Neural crest cell (in vitro differentiated cells): ENCODE results near the gene PPP1R1A. TPM values are rescaled to one million over a fixed set of nuclear protein-coding genes. Genes with fewer than 3 reads are reported as not detected.

Source experiments
- DNase-seq: peaks from one replicate; pipeline ENCODE4 v3.0.0; 2021; ENCODE audit warnings: low read depth, mixed read lengths, low spot score
- H3K27ac Mint-ChIP-seq: one replicate; pipeline ENCODE4 v1.8.0; 2021; ENCODE audit warnings: mild to moderate bottlenecking, mixed read lengths; ENCODE audit not compliant: unreplicated experiment
- H3K27me3 Mint-ChIP-seq: 2 replicates; pipeline ENCODE4 v1.8.0; 2021; ENCODE audit warnings: low read depth, mild to moderate bottlenecking, mixed read lengths
- H3K36me3 Mint-ChIP-seq: 2 replicates; pipeline ENCODE4 v1.8.0; 2021; ENCODE audit warnings: low read depth, mild to moderate bottlenecking, mixed read lengths
- H3K4me1 Mint-ChIP-seq: 2 replicates; pipeline ENCODE4 v1.8.0; 2021; ENCODE audit warnings: mixed read lengths
- H3K4me3 Mint-ChIP-seq: one replicate; pipeline ENCODE4 v1.8.0; 2021; ENCODE audit warnings: mild to moderate bottlenecking, mixed read lengths
- H3K9me3 Mint-ChIP-seq: 2 replicates; pipeline ENCODE4 v1.8.0; 2021; ENCODE audit warnings: mixed read lengths
- total RNA-seq: library from RNA; stranded (reverse); gene quantifications from 2 replicates; pipeline ENCODE4 v1.2.1, GENCODE V29; 2021
- TF ChIP-seq, protein P1 (sequence below): fragments of 200-600 bp; sonication (generic); conservative IDR thresholded peaks from 2 replicates; pipeline ENCODE4 v1.5.0; 2021; ENCODE audit warnings: antibody characterized with exemption, mild to moderate bottlenecking

Gene PPP1R1A
- total RNA-seq, 1 donor from 2014 or later, result 10.3 TPM

DNA sequence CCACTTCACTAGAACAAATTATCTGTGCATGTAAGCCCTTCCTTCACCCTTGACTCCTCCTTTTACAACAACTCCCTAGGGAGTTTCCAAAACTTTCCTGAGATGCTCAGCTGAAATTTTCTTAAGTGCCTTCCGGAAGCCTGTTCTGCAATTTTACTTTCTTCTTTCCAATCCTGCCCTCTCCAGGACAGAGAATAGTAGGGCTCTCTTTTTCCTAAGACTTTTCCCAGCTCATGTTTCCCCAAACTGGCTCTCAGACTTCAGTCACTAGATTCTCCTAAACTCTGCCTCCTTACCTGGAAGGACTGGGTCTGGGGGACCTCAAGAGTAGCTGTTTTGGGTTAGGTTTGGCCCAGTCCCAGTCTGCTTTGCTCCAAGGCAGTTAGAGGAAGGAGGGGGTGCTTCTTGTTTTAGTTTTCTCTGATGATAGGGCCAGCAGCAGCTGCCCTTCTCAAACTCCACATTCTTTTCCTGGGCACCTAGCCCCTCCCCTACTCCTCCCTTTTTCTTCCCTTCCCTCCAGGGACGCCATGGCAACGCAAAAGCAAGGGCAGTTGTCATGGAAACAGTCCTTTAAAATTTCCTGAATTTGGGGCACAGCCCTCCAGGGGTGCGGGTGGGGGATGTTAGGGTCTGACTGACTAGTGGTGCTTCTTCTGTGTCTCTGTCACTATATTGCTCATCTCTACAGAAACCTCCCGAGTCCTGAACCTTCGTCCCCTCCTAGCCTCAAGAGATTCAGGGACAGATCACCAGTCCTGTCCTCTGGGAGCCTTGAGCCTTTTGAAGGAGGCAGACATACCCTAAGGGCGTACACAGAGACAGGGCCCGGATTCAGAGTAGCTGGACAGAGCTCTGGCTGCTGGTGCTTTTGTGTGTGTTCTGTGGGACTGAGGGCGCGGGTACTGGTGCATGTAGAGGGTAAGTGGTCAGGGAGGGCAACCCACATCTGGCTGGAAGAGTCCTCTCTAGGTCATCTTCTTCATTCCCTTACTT is 17.0 kb downstream of the PPP1R1A start:
- TF ChIP-seq, protein P1, sequence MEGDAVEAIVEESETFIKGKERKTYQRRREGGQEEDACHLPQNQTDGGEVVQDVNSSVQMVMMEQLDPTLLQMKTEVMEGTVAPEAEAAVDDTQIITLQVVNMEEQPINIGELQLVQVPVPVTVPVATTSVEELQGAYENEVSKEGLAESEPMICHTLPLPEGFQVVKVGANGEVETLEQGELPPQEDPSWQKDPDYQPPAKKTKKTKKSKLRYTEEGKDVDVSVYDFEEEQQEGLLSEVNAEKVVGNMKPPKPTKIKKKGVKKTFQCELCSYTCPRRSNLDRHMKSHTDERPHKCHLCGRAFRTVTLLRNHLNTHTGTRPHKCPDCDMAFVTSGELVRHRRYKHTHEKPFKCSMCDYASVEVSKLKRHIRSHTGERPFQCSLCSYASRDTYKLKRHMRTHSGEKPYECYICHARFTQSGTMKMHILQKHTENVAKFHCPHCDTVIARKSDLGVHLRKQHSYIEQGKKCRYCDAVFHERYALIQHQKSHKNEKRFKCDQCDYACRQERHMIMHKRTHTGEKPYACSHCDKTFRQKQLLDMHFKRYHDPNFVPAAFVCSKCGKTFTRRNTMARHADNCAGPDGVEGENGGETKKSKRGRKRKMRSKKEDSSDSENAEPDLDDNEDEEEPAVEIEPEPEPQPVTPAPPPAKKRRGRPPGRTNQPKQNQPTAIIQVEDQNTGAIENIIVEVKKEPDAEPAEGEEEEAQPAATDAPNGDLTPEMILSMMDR, result no peak
- peak overlapping the region; percentile 23 for H3K4me3 Mint-ChIP-seq
- no peaks in the 10 kb centered on the region for H3K36me3 Mint-ChIP-seq
- no peak for DNase-seq
- H3K27ac Mint-ChIP-seq, result peak overlapping the region; percentile 53
- no peaks in the 10 kb centered on the region for H3K9me3 Mint-ChIP-seq
- no peaks in the 10 kb centered on the region for H3K27me3 Mint-ChIP-seq
- peaks cover 35% of the 10 kb centered on the region for H3K4me1 Mint-ChIP-seq

GRCh38 chr12:54569995-54570528 is 18.4 kb downstream of the PPP1R1A start:
- Mint-ChIP-seq H3K9me3 (no peaks in the 10 kb centered on the region), H3K36me3 (no peaks in the 10 kb centered on the region), H3K27me3 (no peaks in the 10 kb centered on the region), H3K27ac (no peak overlapping the region), H3K4me3 (no peak overlapping the region), H3K4me1 (peaks cover 50% of the 10 kb centered on the region)
- TF ChIP-seq, protein P1, result no peak
- no peak for DNase-seq

- Mint-ChIP-seq H3K4me3 (no peak overlapping the region), H3K27ac (no peak overlapping the region), H3K27me3 (no peaks in the 10 kb centered on the region), H3K36me3 (no peaks in the 10 kb centered on the region), H3K4me1 (peaks cover 55% of the 10 kb centered on the region), H3K9me3 (no peaks in the 10 kb centered on the region)
- no peak for DNase-seq
- TF ChIP-seq, protein P1, result no peak
Measured at GRCh38 chr12:54569072-54569471, 19.4 kb downstream of the PPP1R1A start.

- H3K27ac Mint-ChIP-seq, result peak overlapping the region; percentile 90
- TF ChIP-seq, protein P1, result no peak
Measured at GRCh38 chr12:54566792-54567191, 21.7 kb downstream of the PPP1R1A start.

DNA sequence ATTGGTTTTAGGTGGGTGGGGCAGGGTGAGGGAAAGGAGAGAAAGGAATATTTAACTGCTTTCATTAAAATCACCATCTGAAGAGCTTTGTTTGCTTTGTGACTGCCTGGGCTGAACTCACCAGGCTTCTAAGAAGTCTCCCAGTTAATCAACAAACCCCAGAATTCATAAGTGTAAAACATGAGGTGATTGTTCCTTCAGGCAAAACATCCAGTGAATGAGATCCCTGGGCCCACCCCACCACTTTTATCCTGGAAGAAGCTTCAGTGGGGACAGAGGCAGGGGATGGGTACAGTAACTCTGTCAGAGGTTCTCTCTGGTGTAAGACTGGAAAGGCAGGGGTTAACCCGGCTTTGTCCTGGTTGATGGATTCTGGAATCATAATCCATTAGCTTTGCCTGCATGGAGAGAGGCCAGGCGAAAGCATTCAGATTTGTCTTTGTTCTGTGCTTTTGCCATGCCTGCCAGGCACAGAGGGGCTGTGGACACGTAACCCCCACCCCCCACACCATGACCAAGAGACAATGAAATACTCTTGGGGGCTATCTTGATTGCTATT is 22.4 kb downstream of the PPP1R1A start:
- no peak for DNase-seq
- Mint-ChIP-seq H3K27ac (peak overlapping the region; percentile 90), H3K4me1 (peaks cover 44% of the 10 kb centered on the region), H3K9me3 (peaks cover 2% of the 10 kb centered on the region), H3K36me3 (no peaks in the 10 kb centered on the region), H3K4me3 (peak overlapping the region; percentile 3), H3K27me3 (peaks cover 10% of the 10 kb centered on the region)
- TF ChIP-seq, protein P1, result no peak

More at GRCh38 chr12:54566792-54567191, 21.7 kb downstream of the PPP1R1A start:
- peaks cover 49% of the 10 kb centered on the region for H3K4me1 Mint-ChIP-seq
- peaks cover under 1% of the 10 kb centered on the region for H3K9me3 Mint-ChIP-seq
- peaks cover 7% of the 10 kb centered on the region for H3K27me3 Mint-ChIP-seq
- no peak for DNase-seq
- H3K36me3 Mint-ChIP-seq, result no peaks in the 10 kb centered on the region
- H3K4me3 Mint-ChIP-seq, result no peak overlapping the region
